SHP77 (cell line): ENCODE measurements around the gene SPATA1.

ENCODE experiments used
- DNase-seq, 2 experiments: peaks; one replicate each; lab custom pipeline; 2025; lab: John Stamatoyannopoulos, UW

Gene SPATA1

GRCh38 chr1:84509029-84509428 lies 2.8 kb downstream of the SPATA1 start:
- no peak for DNase-seq

GRCh38 chr1:84510165-84510564 lies 4.0 kb downstream of the SPATA1 start:
- DNase-seq = no peak

GRCh38 chr1:84510668-84511067 lies 4.5 kb downstream of the SPATA1 start:
- DNase-seq = no peak

- DNase-seq = no peak
These were observed 18.4 kb downstream of the SPATA1 start for GRCh38 chr1:84524590-84524989.

- DNase-seq = no peak
These were observed 19.6 kb downstream of the SPATA1 start for GRCh38 chr1:84525779-84526178.

GRCh38 chr1:84538599-84538998 lies 32.4 kb downstream of the SPATA1 start:
- DNase-seq = no peak

GRCh38 chr1:84539972-84540371 lies 33.8 kb downstream of the SPATA1 start:
- DNase-seq = no peak

GRCh38 chr1:84540759-84541158 lies 34.6 kb downstream of the SPATA1 start:
- no peak for DNase-seq

GRCh38 chr1:84541679-84542078 lies 35.5 kb downstream of the SPATA1 start:
- no peak for DNase-seq

- no peak for DNase-seq
These were observed 44.6 kb downstream of the SPATA1 start for GRCh38 chr1:84550826-84551225.

GRCh38 chr1:84569216-84569615 lies 63.0 kb downstream of the SPATA1 start:
- no peak for DNase-seq

- DNase-seq = no peak
These were observed 64.4 kb downstream of the SPATA1 start for GRCh38 chr1:84570436-84571149.

GRCh38 chr1:84571150-84571535 lies 65.0 kb downstream of the SPATA1 start:
- no peak for DNase-seq

- DNase-seq = no peak
These were observed 67.3 kb downstream of the SPATA1 start for GRCh38 chr1:84573481-84573966.

GRCh38 chr1:84573967-84574842 lies 68.0 kb downstream of the SPATA1 start, which contains the start of gene CTBS:
Gene CTBS, minus strand, starts transcription at chr1:84574440. Its CDS starts 25 bp downstream, at chr1:84574415.
- DNase-seq = peak; percentile 76 to 83

- DNase-seq = no peak
These were observed 68.8 kb downstream of the SPATA1 start for GRCh38 chr1:84574936-84575335.

- no peak for DNase-seq
These were observed 75.5 kb downstream of the SPATA1 start for GRCh38 chr1:84581648-84582047.

- peak; percentile 51 to 65 for DNase-seq
These were observed 76.8 kb downstream of the SPATA1 start for GRCh38 chr1:84582802-84583587.

- no peak for DNase-seq
These were observed 77.5 kb downstream of the SPATA1 start for GRCh38 chr1:84583648-84584047.

GRCh38 chr1:84584126-84584525 lies 77.9 kb downstream of the SPATA1 start:
- DNase-seq = no peak

GRCh38 chr1:84585803-84586202 lies 79.6 kb downstream of the SPATA1 start:
- no peak for DNase-seq

- no peak for DNase-seq
These were observed 80.9 kb downstream of the SPATA1 start for GRCh38 chr1:84587099-84587498.
